WTC11 (cell line): ENCODE results near the gene KIF17.

Experiments
- ATF3 ChIP-seq: sonication (generic); formaldehyde crosslinking; conservative IDR thresholded peaks from 2 replicates; pipeline ENCODE4 v1.8.1; 2022; ENCODE audit warnings: mild to moderate bottlenecking, missing genetic modification reagents
- CREM ChIP-seq: sonication (generic); formaldehyde crosslinking; IDR thresholded peaks from 2 replicates; pipeline ENCODE4 v1.8.1; 2022; ENCODE audit warnings: mild to moderate bottlenecking, missing genetic modification reagents, moderate library complexity
- FOXK1 ChIP-seq: sonication (generic); formaldehyde crosslinking; IDR thresholded peaks from 2 replicates; pipeline ENCODE4 v1.8.0; 2022; ENCODE audit warnings: mild to moderate bottlenecking, moderate library complexity, missing genetic modification reagents
- TP53 ChIP-seq: sonication (generic); formaldehyde crosslinking; IDR thresholded peaks from 2 replicates; pipeline ENCODE4 v1.8.1; 2023; ENCODE audit warnings: mild to moderate bottlenecking, missing genetic modification reagents
- ZNF138 ChIP-seq: sonication (generic); formaldehyde crosslinking; conservative IDR thresholded peaks from 2 replicates; pipeline ENCODE4 v1.8.1; 2022; ENCODE audit warnings: mild to moderate bottlenecking, moderate library complexity, missing genetic modification reagents
- ZNF425 ChIP-seq: fragments of 250-450 bp; sonication (Bioruptor Pico); conservative IDR thresholded peaks from 2 replicates; pipeline ENCODE4 v1.9.0; 2021; ENCODE audit warnings: mild to moderate bottlenecking
- ZNF671 ChIP-seq: fragments of 250-450 bp; sonication (Bioruptor Pico); IDR thresholded peaks from 2 replicates; pipeline ENCODE4 v1.8.0; 2021; ENCODE audit warnings: mild to moderate bottlenecking
- TF ChIP-seq, protein P1 (sequence below): fragments of 200-600 bp; IDR thresholded peaks from 2 replicates; pipeline ENCODE4 v1.8.0; 2022; ENCODE audit warnings: antibody characterized with exemption

GRCh38 chr1:20658166-20658915 is 59.5 kb downstream of the KIF17 start:
- TF ChIP-seq CREM (CRISPR knock-in tag) (no peak), FOXK1 (CRISPR knock-in tag) (no peak), TP53 (CRISPR knock-in tag) (no peak), ZNF671 (no peak), ZNF425 (CRISPR knock-in tag) (no peak), ZNF138 (CRISPR knock-in tag) (no peak), ATF3 (CRISPR knock-in tag) (no peak)
- TF ChIP-seq, protein P1, sequence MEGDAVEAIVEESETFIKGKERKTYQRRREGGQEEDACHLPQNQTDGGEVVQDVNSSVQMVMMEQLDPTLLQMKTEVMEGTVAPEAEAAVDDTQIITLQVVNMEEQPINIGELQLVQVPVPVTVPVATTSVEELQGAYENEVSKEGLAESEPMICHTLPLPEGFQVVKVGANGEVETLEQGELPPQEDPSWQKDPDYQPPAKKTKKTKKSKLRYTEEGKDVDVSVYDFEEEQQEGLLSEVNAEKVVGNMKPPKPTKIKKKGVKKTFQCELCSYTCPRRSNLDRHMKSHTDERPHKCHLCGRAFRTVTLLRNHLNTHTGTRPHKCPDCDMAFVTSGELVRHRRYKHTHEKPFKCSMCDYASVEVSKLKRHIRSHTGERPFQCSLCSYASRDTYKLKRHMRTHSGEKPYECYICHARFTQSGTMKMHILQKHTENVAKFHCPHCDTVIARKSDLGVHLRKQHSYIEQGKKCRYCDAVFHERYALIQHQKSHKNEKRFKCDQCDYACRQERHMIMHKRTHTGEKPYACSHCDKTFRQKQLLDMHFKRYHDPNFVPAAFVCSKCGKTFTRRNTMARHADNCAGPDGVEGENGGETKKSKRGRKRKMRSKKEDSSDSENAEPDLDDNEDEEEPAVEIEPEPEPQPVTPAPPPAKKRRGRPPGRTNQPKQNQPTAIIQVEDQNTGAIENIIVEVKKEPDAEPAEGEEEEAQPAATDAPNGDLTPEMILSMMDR = no peak
